Measurements from ENCODE around the gene AMFR. TPM values are rescaled to one million over a fixed set of nuclear protein-coding genes. Genes with fewer than 3 reads are reported as not detected.

The AMFR gene
- total RNA-seq, 1 donor from 2014 or later: 119 TPM

DNA sequence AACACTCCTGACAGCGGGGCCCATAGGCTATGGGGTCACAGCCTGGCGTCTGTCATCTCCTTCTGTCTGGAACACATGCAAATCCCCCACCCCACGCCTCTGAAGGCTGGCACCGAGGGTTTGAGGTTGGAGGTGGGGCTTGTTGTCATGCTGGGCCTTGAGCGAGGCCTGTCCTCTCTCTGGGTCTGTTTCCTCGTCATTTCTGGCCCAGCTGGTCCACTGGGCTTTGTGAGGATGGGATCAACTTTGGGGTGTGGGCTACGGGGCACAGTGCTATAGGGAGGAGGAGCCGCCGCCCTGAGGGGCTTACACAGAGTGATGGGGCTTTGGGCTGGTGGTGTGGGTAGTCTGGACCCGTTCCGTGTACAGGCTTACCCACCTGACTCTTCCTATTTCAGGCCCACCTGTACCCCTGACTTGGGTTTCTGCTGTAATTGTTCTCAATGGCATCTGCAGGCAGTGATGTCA, 87.5 kb downstream of the AMFR start:
- no peak overlapping the region for H3K4me3 ChIP-seq (ENCODE audit: low read depth, low read length)
- DNase-seq (ENCODE audit: low read depth): no peak
- TF ChIP-seq, protein P1, sequence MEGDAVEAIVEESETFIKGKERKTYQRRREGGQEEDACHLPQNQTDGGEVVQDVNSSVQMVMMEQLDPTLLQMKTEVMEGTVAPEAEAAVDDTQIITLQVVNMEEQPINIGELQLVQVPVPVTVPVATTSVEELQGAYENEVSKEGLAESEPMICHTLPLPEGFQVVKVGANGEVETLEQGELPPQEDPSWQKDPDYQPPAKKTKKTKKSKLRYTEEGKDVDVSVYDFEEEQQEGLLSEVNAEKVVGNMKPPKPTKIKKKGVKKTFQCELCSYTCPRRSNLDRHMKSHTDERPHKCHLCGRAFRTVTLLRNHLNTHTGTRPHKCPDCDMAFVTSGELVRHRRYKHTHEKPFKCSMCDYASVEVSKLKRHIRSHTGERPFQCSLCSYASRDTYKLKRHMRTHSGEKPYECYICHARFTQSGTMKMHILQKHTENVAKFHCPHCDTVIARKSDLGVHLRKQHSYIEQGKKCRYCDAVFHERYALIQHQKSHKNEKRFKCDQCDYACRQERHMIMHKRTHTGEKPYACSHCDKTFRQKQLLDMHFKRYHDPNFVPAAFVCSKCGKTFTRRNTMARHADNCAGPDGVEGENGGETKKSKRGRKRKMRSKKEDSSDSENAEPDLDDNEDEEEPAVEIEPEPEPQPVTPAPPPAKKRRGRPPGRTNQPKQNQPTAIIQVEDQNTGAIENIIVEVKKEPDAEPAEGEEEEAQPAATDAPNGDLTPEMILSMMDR (conservative IDR thresholded peaks at IDR 0.05; ENCODE audit: low read depth, low read length): no peak

DNA sequence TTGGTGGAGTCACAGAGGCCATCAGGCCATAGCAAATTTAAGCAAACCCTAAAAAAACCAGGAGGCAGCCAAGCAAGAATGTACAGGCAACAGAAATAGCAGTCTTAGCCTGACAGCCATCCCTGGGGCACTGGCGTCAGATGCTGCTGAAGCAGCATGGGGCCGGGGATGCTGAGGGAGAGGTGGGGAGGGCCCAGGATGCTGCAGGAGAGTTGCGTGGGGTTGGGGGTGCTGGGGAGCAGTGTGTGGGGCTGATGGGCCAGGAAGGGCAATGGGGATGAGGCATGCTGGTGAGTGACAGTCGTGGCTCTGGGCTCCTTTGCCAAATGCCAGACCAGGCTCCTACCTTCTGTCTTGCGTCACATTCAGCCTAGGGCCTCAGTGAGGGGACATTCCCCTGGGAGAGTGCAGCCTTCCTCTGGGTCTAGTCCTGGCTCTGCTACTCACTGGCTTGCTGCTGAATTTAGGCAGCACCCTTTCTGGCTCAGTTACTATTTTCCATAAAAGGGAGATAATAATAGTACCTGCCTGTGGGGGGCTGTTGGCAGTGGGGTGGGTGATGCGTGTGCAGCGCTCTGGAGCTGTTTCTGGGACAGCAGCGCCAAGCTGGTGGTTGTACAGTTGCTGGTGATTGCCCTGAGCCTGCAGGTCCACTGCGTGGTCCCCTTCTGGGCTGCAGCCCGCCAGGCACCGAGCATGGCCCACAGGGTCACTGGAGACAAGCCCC, 88.1 kb downstream of the AMFR start:
- TF ChIP-seq, protein P1 (conservative IDR thresholded peaks at IDR 0.05; ENCODE audit: low read depth, low read length): no peak
- H3K4me3 ChIP-seq (ENCODE audit: low read depth, low read length): no peak overlapping the region
- no peak for DNase-seq (ENCODE audit: low read depth)

DNA sequence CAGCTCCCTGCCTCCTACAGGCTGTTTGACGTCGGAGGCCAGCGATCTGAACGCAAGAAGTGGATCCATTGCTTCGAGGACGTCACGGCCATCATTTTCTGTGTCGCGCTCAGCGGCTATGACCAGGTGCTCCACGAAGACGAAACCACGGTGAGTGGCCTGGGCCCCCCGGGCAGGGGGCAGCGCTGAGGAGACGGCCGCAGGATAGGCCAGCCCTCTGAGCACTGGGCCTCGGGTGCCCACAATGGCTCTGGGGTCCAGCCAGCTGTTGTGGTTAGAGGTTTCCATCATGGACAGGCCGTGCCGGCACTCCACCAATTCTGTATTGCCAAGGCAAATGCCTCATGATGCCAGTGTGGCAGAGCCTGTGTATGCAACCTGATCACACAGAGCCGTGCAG, 88.6 kb downstream of the AMFR start:
- TF ChIP-seq, protein P1 (conservative IDR thresholded peaks at IDR 0.05; ENCODE audit: low read depth, low read length): no peak
- DNase-seq (ENCODE audit: low read depth): no peak
- H3K4me3 ChIP-seq (ENCODE audit: low read depth, low read length): no peak overlapping the region

DNA sequence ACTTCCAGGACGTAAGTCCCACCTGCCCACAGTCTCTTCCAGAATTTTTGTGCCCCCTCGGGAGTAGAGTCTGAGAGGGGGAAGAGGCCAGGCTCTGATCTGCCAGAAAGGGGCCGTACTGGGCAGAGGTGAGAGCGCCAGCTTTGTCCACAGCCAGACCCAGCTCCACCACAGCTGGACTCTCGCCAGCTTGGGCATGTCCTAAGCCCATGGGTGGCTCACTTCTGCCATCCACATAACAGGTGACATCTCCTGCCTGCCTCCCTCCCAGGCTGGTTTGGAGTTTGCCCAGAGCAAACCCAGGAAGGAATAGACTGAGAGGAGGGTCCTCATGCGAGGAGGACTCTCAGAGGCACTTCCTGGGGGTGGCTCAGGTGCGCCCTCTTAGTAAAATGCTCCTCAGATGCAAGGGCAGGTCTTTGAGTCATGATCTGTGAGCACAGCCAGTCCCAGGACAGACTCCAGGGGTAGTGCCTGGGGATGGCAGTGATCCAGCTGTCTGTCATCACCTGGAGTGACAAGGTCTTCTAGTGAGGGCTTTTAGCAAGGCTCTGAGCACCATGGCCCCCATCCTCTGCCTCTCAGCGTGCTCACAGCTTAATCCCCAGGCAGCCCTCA, 89.2 kb downstream of the AMFR start:
- no peak for DNase-seq (ENCODE audit: low read depth)
- H3K4me3 ChIP-seq (ENCODE audit: low read depth, low read length): no peak overlapping the region
- TF ChIP-seq, protein P1 (conservative IDR thresholded peaks at IDR 0.05; ENCODE audit: low read depth, low read length): no peak

DNA sequence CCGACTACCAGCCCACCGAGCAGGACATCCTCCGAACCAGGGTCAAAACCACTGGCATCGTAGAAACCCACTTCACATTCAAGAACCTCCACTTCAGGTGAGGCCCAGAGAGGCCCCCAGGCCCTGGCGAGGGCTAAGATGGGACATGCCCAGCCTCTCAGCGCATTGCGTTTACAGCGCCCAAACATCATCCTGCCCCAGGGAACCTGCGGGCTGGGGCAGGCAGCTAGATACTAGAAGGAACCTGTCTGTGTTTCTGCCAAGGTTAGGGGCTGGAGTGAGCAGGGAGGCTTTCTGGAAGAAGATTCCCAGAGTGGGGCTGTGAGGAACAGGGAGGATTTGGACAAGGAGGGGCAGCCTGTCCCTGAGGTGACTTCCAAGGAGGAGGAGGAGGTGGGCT, 90.6 kb downstream of the AMFR start:
- TF ChIP-seq, protein P1 (conservative IDR thresholded peaks at IDR 0.05; ENCODE audit: low read depth, low read length): no peak
- no peak overlapping the region for H3K4me3 ChIP-seq (ENCODE audit: low read depth, low read length)
- DNase-seq (ENCODE audit: low read depth): no peak

DNA sequence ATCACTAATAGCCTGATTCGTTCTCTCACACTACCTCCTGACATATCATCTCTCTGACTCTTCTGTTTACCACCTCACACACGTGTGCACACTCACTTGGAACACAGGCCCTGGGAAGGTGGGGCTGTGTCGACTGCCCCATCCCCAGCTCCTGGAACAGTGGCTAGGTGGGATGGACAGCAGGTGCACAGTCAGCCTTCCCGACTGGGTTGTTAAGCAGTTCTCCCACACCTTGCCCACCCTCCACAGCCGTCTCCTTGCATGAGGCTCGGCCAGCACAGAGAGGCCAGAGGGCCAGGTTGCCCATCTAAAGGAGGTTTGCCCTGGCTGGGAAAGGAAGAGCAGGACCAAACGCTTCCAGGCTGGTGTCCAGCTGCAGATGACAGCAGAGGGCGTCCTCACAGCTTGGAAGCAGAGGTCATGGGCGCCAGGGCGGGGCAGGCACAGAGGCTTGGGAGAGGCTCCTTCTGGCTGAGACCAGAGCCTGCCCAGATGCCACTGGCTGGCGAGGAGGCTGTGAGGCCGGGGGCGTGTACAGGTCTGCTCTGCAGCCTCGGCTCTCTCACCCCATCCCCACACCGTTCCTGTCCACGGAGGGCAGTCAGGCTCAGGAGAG, 92.8 kb downstream of the AMFR start:
- TF ChIP-seq, protein P1 (conservative IDR thresholded peaks at IDR 0.05; ENCODE audit: low read depth, low read length): peak; percentile 74
- H3K4me3 ChIP-seq (ENCODE audit: low read depth, low read length): no peak overlapping the region

More for the DNA sequence above, 92.8 kb downstream of the AMFR start:
- DNase-seq (ENCODE audit: low read depth): no peak
